ENCODE data around the gene IGFL2.
"Not testable (repeated sequence)": the region's sequence is repeated elsewhere in the genome, so short reads cannot be mapped to it uniquely, and the experiment has no call there.

IGFL2 gene

GRCh38 chr19:46191972-46192371 is 43.9 kb downstream of the IGFL2 start:
- DNase-seq = no peak

- DNase-seq = not testable (repeated sequence)
These were observed 44.6 kb downstream of the IGFL2 start for GRCh38 chr19:46192626-46192991.

DNA sequence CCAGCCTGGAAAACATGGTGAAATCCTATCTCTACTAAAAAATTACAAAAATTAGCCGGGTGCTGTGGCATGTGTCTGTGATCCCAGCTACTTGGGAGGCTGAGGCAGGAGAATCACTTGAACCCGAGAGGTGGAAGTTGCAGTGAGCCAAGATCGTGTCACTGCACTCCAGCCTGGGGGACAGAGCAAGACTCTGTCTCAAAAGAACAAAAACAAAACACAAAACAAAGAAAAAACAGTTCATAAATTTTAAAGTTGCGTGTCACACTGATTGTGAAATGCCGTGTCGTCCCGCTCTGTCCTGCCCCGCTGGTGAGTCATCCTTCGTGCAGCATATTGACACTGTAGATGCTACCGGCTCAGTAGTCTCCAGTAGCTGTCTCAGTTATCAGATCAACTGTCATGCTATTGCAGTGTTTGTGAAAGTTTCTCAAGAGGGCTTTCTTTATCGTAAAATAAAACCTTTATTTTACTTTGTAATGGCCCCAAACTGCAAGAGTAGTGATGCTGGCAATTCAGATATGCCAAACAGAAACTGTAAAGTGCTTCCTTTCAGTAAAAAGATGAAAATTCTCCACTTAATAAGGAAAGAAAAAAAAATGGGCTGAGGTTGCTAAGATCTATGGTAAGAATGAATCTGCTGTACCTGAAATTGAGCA is 45.1 kb downstream of the IGFL2 start:
- no peak for DNase-seq

- DNase-seq = no peak
These were observed 45.6 kb downstream of the IGFL2 start for GRCh38 chr19:46193678-46194077.

- DNase-seq = no peak
These were observed 47.1 kb downstream of the IGFL2 start for GRCh38 chr19:46195104-46195503.

GRCh38 chr19:46195919-46196318 is 47.9 kb downstream of the IGFL2 start:
- DNase-seq = not testable (repeated sequence)

DNA sequence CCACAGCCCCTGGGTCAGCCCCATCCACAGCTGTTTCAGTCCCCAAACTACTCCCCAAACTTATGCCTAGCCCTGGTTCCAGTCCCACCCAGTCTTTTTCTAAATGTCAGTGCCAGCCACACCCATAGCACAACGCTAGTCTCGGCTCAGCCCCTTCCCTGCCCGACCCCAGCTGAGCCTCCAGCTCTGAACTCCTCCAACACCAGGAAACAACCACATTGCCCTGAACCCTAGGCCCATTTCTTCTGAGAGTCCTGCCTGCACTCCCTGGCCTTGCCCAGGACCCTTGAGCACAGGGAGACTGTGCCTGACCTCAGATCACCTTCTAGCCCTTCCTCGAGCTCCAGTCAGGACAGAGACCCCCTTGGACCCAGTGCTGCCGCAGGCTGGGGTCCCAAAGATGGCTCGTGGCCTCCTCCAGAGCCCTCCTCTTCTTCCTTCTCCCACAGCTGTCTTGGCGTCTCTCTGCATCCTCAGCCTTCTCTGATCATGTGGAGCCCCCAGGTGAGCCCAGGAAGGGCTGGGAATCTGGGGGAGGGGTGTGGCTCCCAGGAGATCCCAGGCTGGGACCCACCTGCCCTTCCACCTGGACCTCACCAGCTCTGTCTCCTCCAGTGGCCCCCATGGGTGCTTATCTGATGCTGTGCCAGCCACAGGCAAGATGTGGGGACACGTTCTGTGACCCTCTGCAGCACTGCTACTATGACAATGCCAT is 48.5 kb downstream of the IGFL2 start:
- DNase-seq = no peak

- no peak for DNase-seq
These were observed 49.5 kb downstream of the IGFL2 start for GRCh38 chr19:46197314-46198070.

- DNase-seq = no peak
These were observed 50.7 kb downstream of the IGFL2 start for GRCh38 chr19:46198756-46199155.

DNA sequence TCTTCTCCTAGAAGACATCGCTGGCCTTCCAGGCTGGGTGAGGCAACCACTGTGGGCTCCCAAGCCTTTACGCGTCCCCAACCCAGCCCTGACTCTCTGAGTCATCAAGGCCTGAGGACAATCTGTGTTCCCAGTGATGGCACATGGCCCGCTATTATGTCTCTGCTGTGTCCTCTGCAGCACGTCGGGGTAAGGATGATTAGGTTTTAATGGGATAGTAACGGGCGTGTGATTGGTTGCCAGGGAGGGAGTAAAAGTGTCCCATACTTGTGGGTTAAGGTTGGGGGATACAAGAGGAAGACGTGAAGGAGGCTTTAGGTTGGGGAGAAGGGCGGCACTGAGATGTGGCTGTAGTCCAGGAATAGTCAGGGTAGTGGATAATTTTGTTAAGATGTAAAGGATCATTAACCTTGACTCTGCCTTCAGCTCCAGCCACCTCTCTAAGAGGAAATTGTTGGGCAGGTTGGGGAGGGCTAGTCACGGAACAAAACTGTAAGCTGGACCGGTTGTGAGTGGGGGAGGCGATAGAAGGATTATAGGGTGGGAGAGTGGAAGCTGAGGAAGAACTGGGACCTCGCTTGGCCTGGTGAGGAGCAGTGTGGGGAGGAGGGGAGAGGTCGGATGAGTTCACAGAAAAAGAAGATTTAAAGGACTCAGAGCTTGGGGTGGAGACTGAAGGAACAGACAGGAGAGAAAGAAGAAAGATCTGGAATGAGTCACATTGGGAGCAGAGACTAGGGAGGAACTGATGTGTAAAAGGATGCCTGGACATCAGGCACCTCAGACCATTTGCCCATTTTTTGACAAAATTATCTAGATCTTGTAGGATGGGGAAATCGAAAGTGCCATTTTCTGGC is 53.6 kb downstream of the IGFL2 start:
- no peak for DNase-seq

DNA sequence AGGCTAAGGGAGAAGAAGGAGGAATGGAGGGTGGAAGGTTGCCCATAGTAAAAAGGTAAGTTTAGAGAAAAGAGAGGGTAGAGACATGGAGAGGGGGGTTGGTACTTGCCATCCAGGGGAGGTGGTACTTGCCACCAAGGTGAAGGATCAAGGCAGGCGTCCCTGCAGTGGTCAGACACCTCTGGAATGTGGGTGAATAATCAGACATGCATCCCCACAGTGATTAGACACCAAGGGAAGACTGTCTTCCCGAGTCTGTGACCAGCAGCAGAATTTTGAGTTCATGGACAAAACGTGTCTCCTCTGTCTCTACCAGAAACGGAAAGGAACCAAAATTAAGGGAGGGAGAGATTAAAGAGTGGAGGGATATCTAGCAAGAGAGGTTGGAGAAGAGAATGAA is 54.4 kb downstream of the IGFL2 start:
- no peak for DNase-seq

GRCh38 chr19:46202872-46203860 is 55.1 kb downstream of the IGFL2 start:
- no peak for DNase-seq

- DNase-seq = no peak
These were observed 56.0 kb downstream of the IGFL2 start for GRCh38 chr19:46204008-46204407.

- DNase-seq = no peak
These were observed 57.3 kb downstream of the IGFL2 start for GRCh38 chr19:46205183-46205984.

GRCh38 chr19:46206176-46206575 is 58.1 kb downstream of the IGFL2 start:
- no peak for DNase-seq

- no peak for DNase-seq
These were observed 58.6 kb downstream of the IGFL2 start for GRCh38 chr19:46206682-46207081.

DNA sequence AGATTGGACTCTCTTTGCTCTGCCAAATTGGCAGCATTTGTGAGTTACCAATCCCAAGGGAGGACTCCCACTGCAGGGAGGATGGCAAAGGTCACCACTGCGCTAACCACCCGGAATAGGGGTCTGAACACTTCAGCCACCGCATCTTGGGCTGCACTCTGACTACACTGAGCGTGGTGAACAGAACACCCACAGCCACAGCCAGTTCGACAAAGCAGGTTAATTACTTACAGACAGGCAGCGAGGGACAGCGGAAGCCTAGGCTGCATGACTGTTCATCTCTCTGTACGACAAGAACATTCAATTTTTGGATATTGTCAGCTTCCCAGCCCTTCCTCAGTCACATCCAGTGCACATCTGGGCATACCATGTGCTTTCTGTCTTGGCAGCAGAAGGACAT is 59.8 kb downstream of the IGFL2 start:
- DNase-seq = not testable (repeated sequence)

DNA sequence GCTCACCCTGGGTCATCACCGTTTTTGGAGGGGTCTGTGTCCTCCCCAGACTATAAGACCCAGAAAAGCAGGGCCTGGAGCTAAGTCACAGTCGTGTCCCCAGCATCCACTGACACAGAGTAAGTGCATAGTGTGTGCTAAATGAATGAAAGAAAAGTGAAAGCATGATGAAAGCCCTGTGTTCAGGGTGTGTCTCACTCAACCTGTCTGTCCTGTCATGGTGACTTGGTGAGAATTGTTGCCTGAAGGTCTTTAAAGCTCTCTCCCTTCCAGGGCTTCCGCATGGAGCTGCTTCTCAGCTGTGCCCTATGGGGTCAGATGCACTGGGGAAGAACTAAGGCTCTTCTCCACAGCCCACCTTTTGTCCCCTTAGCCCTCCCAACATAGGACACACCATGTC is 61.0 kb downstream of the IGFL2 start:
- no peak for DNase-seq

DNA sequence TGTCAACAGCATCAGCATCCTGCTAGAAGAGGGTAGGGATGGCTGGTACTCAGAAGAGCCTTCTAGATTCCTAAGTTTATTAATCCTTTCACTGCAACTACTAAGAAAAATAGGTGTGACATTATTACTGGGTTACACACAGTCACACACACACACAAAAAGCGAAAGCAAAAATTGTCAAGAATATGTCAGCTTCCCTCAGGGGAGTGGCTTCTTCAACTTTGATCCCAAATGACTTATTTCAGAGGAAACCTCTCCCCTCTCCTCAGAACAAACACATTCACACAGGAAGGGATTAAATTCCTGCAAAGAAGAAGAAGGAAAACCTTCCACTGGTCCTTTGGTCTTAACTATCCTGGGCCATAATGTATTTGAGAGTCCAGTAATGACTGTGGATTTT is 61.4 kb downstream of the IGFL2 start:
- DNase-seq = no peak

DNA sequence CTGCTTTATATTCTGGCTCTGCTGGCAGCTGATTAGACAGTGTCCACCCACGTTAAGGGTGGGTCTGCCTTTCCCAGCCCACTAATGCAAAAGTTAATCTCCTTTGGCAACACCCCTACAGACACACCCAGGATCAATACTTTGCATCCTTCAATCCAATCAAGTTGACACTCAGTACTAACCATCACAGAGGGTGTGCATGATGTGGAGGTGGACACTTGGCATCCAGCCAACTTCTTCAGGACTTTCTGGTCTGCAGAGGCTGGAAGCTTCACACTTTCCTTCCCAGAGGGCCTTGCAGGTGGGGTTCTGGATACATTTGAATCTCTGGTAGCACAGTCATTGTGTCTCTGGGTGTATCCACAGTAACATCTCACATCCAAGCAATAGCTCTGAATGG is 62.6 kb downstream of the IGFL2 start:
- DNase-seq = no peak

All from activated T-cell treated with anti-CD3 and anti-CD28 coated beads for 4 hours (primary cell).